Measurements from ENCODE around the gene ZC3HAV1.
"Not testable (repeated sequence)": the region's sequence is repeated elsewhere in the genome, so short reads cannot be mapped to it uniquely, and the experiment has no call there.

ZC3HAV1 gene

DNA sequence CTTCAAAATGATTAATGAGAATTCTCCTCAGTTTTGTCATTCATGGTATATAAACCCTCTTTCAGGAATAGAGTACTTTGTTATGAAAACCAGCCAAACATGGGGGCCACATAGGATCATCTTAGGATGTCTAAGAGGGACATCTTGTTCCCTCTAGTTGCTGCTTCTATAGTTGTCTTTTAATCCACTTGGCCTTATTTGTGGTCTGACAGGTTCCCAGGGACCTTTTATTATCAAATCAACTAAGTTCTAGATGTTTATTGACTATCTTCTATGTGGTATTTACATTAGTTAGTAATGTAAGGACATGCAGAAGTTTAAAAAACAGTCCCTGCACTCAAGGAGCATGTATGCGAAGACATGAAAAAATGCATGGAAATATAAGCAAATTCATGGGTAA lies 1.6 kb upstream of the ZC3HAV1 start:
- Mint-ChIP-seq H3K4me3 (peak overlapping the region; percentile 73 to 82 (median 74)), H3K9me3 (no peaks in the 10 kb centered on the region), H3K36me3 (ENCODE audit: low read depth) (no peaks in the 10 kb centered on the region), H3K4me1 (peaks cover 14% of the 10 kb centered on the region), H3K27ac (no peak overlapping the region), H3K27me3 (ENCODE audit: low read depth) (peaks cover 40% of the 10 kb centered on the region)
- TF ChIP-seq, protein P1, sequence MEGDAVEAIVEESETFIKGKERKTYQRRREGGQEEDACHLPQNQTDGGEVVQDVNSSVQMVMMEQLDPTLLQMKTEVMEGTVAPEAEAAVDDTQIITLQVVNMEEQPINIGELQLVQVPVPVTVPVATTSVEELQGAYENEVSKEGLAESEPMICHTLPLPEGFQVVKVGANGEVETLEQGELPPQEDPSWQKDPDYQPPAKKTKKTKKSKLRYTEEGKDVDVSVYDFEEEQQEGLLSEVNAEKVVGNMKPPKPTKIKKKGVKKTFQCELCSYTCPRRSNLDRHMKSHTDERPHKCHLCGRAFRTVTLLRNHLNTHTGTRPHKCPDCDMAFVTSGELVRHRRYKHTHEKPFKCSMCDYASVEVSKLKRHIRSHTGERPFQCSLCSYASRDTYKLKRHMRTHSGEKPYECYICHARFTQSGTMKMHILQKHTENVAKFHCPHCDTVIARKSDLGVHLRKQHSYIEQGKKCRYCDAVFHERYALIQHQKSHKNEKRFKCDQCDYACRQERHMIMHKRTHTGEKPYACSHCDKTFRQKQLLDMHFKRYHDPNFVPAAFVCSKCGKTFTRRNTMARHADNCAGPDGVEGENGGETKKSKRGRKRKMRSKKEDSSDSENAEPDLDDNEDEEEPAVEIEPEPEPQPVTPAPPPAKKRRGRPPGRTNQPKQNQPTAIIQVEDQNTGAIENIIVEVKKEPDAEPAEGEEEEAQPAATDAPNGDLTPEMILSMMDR (IDR thresholded peaks at IDR 0.05; ENCODE audit: unreplicated experiment in 3 of 3): no peak

DNA sequence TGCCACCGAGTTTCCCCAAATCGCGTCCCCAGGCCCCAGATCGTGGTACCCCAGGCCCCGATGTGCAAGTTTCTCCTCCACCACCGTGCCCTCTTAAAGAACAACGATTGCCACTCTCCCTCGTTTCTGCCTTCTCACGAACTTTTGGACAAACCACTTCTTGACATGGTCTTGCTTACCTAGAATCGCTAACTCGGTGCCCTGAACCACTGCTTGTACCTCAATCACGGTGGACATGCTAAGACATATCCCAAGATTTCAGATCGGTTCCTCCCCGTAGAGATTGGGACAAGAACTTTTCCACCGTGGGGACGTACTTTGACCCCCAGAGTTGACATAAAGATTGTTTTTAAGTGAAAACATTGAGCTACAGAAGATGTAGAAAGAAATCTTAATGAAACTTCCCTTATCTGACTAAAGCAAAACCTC lies 477 bp upstream of the ZC3HAV1 start:
- peaks cover 40% of the 10 kb centered on the region for H3K27me3 Mint-ChIP-seq (ENCODE audit: low read depth)
- TF ChIP-seq, protein P1 (IDR thresholded peaks at IDR 0.05; ENCODE audit: unreplicated experiment in 3 of 3): no peak
- peak overlapping the region; percentile 19 to 52 (median 45) for H3K27ac Mint-ChIP-seq
- no peaks in the 10 kb centered on the region for H3K36me3 Mint-ChIP-seq (ENCODE audit: low read depth)
- H3K4me3 Mint-ChIP-seq: peak overlapping the region; percentile 89 to 95 (median 94)
- no peaks in the 10 kb centered on the region for H3K9me3 Mint-ChIP-seq
- peaks cover 14% of the 10 kb centered on the region for H3K4me1 Mint-ChIP-seq

DNA sequence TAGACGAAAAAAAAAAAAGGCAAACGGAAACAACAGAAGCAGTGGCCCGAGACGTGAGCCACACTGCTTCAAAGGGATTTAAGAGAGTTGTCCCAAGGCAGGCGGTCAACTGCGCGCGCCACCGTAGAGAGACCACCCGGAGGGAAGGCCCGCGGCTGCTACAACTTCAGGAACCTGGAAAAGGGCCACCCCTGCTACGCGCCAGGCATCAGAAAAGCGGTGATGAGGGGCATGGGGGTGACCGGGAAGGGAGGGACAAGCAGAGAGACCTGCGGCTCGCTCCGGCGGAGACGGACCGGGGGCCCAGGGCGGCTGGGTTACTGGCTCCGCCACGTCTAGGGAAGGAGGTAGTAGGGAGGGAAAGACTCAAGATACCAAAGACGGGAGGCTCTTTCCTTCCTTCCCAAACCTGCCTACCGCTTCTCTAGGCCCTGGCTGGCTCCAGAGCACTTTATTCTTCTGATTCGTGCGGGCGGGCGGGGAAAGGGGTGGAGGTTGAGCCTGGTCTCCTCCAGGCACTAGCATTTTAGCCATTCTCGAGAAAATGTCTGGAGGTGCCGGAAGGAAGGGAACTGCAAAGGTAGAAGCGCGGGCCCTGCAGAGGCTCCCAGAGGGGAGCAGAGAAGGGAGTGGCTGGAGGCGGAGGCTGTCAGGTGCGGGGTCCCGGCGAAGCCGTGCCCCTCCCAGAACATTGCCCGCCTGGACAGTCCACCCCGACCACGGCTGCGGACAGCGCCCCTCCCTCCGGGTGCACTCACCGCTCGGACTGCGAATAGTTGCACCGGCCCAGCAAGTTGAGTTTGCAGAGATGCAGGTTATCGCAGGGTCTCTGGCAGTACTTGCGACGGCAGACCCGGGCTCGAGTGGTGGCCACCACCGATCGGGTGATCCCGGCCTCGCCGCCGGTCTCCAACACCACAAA lies 993 bp downstream of the ZC3HAV1 start:
- Mint-ChIP-seq H3K27me3 (ENCODE audit: low read depth) (peaks cover 43% of the 10 kb centered on the region), H3K27ac (peak overlapping the region; percentile 52 to 61 (median 60)), H3K9me3 (no peaks in the 10 kb centered on the region), H3K4me3 (peak overlapping the region; percentile 89 to 95 (median 94)), H3K36me3 (ENCODE audit: low read depth) (no peaks in the 10 kb centered on the region), H3K4me1 (peaks cover 14% of the 10 kb centered on the region)
- TF ChIP-seq, protein P1 (IDR thresholded peaks at IDR 0.05; ENCODE audit: unreplicated experiment in 3 of 3): no peak

DNA sequence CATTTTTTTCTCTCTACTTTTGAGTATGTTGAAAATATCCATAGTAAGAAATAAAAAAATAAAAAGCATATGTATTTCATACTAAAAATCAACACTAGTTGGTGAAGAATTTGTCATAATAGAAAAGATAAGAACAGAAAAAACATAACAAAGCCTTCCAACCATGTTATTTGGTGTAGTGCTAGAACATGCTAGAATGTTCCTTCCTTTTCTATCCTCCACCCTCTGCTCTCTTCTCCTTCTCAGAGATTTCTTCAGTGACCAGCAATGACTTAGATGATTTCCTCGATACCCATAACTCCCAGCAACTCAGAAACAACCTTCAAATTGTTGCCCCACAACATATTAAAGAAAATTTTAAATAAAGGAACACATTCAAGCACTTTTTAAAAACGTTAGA lies 2.6 kb downstream of the ZC3HAV1 start:
- Mint-ChIP-seq H3K36me3 (ENCODE audit: low read depth) (peaks cover under 1% of the 10 kb centered on the region), H3K27ac (no peak overlapping the region), H3K4me3 (peak overlapping the region; percentile 35 to 94 (median 72)), H3K4me1 (peaks cover 14% of the 10 kb centered on the region), H3K27me3 (ENCODE audit: low read depth) (peaks cover 36% of the 10 kb centered on the region), H3K9me3 (peaks cover 3% of the 10 kb centered on the region)
- TF ChIP-seq, protein P1 (IDR thresholded peaks at IDR 0.05; ENCODE audit: unreplicated experiment in 3 of 3): no peak

DNA sequence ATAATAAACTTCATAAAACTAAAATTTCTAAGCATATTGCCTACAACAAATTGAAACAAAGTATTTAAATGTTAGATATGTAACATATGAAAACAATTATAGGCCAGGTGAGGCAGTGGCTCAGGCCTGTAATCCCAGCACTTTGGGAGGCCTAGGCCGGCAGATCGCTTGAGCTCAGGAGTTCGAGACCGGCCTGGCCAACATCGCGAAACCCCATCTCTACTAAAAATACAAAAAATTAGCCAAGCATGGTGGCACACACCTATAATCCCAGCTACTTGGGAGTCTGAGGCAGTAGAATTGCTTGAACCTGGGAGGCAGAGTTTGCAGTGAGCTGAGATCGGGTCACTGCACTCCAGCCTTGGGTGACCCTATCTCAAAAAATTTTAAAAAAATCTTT lies 3.3 kb downstream of the ZC3HAV1 start:
- not testable (repeated sequence) for H3K27ac Mint-ChIP-seq; H3K36me3 Mint-ChIP-seq (ENCODE audit: low read depth); H3K9me3 Mint-ChIP-seq; H3K4me3 Mint-ChIP-seq
- H3K4me1 Mint-ChIP-seq: peaks cover 14% of the 10 kb centered on the region
- peaks cover 36% of the 10 kb centered on the region for H3K27me3 Mint-ChIP-seq (ENCODE audit: low read depth)

DNA sequence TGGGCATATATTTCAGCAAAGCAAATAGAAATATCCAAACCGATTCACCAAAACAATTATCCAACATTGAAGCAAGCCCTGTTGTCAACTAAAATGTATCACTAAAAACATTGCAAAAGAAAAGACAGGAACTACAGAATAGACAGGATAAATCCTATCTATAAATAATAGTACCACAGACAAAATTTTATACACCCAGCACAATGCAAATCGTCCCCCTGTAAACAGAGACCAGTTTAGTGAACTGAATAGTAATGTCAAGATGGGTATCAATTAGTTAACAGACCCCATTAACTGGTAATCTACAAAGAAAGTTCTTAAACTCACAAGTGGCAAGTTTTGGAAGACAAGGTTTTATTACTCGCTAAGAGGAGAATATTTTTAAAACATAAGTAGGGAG lies 4.0 kb downstream of the ZC3HAV1 start:
- Mint-ChIP-seq H3K27me3 (ENCODE audit: low read depth) (peaks cover 36% of the 10 kb centered on the region), H3K27ac (no peak overlapping the region), H3K4me1 (peaks cover 14% of the 10 kb centered on the region), H3K9me3 (peaks cover 3% of the 10 kb centered on the region), H3K36me3 (ENCODE audit: low read depth) (peaks cover 4% of the 10 kb centered on the region), H3K4me3 (peak overlapping the region in 1 of 3 experiments; percentile 47)
- TF ChIP-seq, protein P1 (IDR thresholded peaks at IDR 0.05; ENCODE audit: unreplicated experiment in 3 of 3): no peak

Data from nephron (organoid).